H1 (cell line): ENCODE measurements around the gene TRAF1. TPM values are rescaled to one million over a fixed set of nuclear protein-coding genes. Genes with fewer than 3 reads are reported as not detected.

Experiments
- CEBPB ChIP-seq: IDR thresholded peaks from 2 replicates; pipeline ENCODE4 v1.6.1; 2012; ENCODE audit warnings: low read depth, low read length
- NRF1 ChIP-seq: IDR thresholded peaks from 2 replicates; pipeline ENCODE4 v1.6.1; 2011; ENCODE audit warnings: mild to moderate bottlenecking, low read depth, low read length, improper control_type of control experiment
- SAP30 ChIP-seq: fragments of 300-600 bp; sonication (generic); IDR thresholded peaks from 2 replicates; pipeline ENCODE4 v1.7.1; 2012; ENCODE audit warnings: low read length, moderate library complexity, mild to moderate bottlenecking, inconsistent platforms; ENCODE audit not compliant: insufficient read depth, insufficient replicate concordance
- SRF ChIP-seq: IDR thresholded peaks from 2 replicates; pipeline ENCODE4 v1.6.1; 2011; ENCODE audit warnings: mild to moderate bottlenecking, low read depth, low read length, moderate library complexity
- polyA plus RNA-seq, 7 experiments: library from polyadenylated mRNA; depleted of rRNA in 3 of 7; stranded (reverse) in 5 of 7; unstranded in 2 of 7; fragments of >200 nt in 5 of 7; fragments of 200-250 nt in 2 of 7; gene quantifications; 1 replicate in 5 of 7; 2 replicates in 1 of 7; 4 replicates in 1 of 7; pipeline versions ENCODE4 v1.2.1 to v1.2.3, GENCODE V29; 2011 to 2013; ENCODE audit warnings: missing spikeins in 2 of 7, mixed read lengths in 2 of 7
- total RNA-seq: library from RNA; stranded (reverse); fragmentation: NEBNext Ultra II Directional; extraction: Animal tissue kit (Norgen Biotek cat#: 25700); gene quantifications from 2 replicates; pipeline ENCODE4 v1.2.1, GENCODE V29; 2021

TRAF1 gene
- total and polyA plus RNA-seq, 2 of the 8 experiments (the other 6 are each of a cell fraction or from before 2014, with no cell fraction given) = 1.6 to 3.2 TPM

GRCh38 chr9:120941046-120941770 lies 14.6 kb upstream of the TRAF1 start (continued):
- TF ChIP-seq CEBPB (no peak), NRF1 (no peak), SAP30 (no peak), SRF (no peak)
